K562 (cell line): ENCODE measurements around the gene TMEM92.

Experiments
- EP300 ChIP-seq: IDR thresholded peaks from 2 replicates; pipeline ENCODE4 v1.6.1; 2012; ENCODE audit warnings: low read length, improper control_type of control experiment
- JUND ChIP-seq, 2 experiments: IDR thresholded peaks; 2 replicates in 1 of 2; 3 replicates in 1 of 2; pipeline ENCODE4 v1.6.1; 2011; ENCODE audit warnings: borderline replicate concordance in 2 of 2, low read depth in 2 of 2, low read length in 2 of 2, improper control_type of control experiment in 1 of 2, missing biosample characterization in 1 of 2, missing genetic modification characterization in 1 of 2, missing genetic modification reagents in 1 of 2
- MTA2 ChIP-seq: fragments of 450-650 bp; IDR thresholded peaks from 2 replicates; pipeline ENCODE4 v1.6.1; 2016; ENCODE audit warnings: low read depth
- PCBP1 ChIP-seq: fragments of 200-400 bp; formaldehyde crosslinking; IDR thresholded peaks from 2 replicates; pipeline ENCODE4 v1.6.1; 2018; ENCODE audit warnings: mild to moderate bottlenecking, low read depth, low read length; ENCODE audit not compliant: poor library complexity, severe bottlenecking
- PHF20 ChIP-seq: fragments of 450-650 bp; IDR thresholded peaks from 2 replicates; pipeline ENCODE4 v1.6.1; 2018; ENCODE audit not compliant: partially characterized antibody
- RFX5 ChIP-seq: IDR thresholded peaks from 2 replicates; pipeline ENCODE4 v1.6.1; 2011; ENCODE audit warnings: low read depth, mild to moderate bottlenecking, improper control_type of control experiment, low read length
- SRF ChIP-seq, 2 experiments: fragments of 250-450, 450-650 bp in 1 of 2; sonication (Bioruptor Pico) in 1 of 2; sonication (generic) in 1 of 2; formaldehyde crosslinking; IDR thresholded peaks; 2 replicates each; pipeline versions ENCODE4 v1.5.0 to v1.5.1; 2020 to 2022; ENCODE audit warnings: mild to moderate bottlenecking in 1 of 2, missing genetic modification reagents in 1 of 2
- TF ChIP-seq, protein P1 (sequence below), 3 experiments: IDR thresholded peaks in 2 of 3; conservative IDR thresholded peaks in 1 of 3; 2 replicates each; pipeline ENCODE4 v1.5.1; 2011 to 2012; ENCODE audit warnings: low read length in 3 of 3, mild to moderate bottlenecking in 3 of 3, control low read depth in 2 of 3, improper control_type of control experiment in 1 of 3, inconsistent platforms in 1 of 3, low read depth in 1 of 3, mixed read lengths in 1 of 3, moderate library complexity in 1 of 3; ENCODE audit not compliant: insufficient read depth in 2 of 3
- TF ChIP-seq, protein P2 (sequence below): fragments of 450-650 bp; IDR thresholded peaks from 2 replicates; pipeline ENCODE4 v1.6.1; 2016; ENCODE audit warnings: low read depth, mild to moderate bottlenecking, moderate library complexity

DNA sequence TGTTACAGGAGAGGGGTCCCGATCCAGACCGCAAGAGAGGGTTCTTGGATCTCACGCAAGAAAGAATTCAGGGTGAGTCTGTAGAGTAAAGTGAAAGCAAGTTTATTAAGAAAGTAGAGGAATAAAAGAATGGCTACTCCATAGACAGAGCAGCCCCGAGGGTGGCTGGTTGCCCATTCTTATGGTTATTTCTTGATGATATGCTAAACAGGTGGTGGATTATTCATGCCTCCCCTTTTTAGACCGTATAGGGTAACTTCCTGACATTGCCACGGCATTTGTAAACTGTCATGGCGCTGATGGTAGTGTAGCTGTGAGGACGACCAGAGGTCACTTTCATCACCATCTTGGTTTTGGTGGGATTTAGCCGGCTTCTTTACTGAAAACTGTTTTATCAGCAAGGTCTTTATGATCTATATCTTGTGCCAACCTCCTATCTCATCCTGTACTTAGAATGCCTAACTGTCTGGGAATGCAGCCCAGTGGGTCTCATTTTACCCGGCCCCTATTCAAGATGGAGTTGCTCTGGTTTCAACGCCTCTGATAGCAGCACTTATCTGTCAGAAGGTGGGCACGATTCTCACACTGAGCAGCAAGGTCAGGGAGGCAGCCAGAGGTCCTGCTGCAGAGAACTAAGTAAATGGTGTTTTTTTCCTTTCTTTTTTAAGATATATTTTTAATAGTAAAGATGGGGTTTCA is 45.2 kb downstream of the TMEM92 start:
- no peak for TF ChIP-seq PHF20
- TF ChIP-seq SRF (CRISPR knock-in tag; IDR thresholded peaks at IDR 0.05) = no peak
- TF ChIP-seq PCBP1 = no peak
- no peak for TF ChIP-seq JUND (IDR thresholded peaks at IDR 0.05; ENCODE audit: borderline replicate concordance, low read depth, low read length)
- no peak for TF ChIP-seq JUND (tag; IDR thresholded peaks at IDR 0.05; ENCODE audit: borderline replicate concordance, low read depth, low read length)
- TF ChIP-seq, protein P1, sequence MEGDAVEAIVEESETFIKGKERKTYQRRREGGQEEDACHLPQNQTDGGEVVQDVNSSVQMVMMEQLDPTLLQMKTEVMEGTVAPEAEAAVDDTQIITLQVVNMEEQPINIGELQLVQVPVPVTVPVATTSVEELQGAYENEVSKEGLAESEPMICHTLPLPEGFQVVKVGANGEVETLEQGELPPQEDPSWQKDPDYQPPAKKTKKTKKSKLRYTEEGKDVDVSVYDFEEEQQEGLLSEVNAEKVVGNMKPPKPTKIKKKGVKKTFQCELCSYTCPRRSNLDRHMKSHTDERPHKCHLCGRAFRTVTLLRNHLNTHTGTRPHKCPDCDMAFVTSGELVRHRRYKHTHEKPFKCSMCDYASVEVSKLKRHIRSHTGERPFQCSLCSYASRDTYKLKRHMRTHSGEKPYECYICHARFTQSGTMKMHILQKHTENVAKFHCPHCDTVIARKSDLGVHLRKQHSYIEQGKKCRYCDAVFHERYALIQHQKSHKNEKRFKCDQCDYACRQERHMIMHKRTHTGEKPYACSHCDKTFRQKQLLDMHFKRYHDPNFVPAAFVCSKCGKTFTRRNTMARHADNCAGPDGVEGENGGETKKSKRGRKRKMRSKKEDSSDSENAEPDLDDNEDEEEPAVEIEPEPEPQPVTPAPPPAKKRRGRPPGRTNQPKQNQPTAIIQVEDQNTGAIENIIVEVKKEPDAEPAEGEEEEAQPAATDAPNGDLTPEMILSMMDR (IDR thresholded peaks at IDR 0.05 in 2 of 3, conservative IDR thresholded peaks at IDR 0.05 in 1 of 3; ENCODE audit: insufficient read depth in 2 of 3, low read depth in 1 of 3, low read length in 3 of 3) = no peak
- TF ChIP-seq MTA2 = no peak
- TF ChIP-seq, protein P2, sequence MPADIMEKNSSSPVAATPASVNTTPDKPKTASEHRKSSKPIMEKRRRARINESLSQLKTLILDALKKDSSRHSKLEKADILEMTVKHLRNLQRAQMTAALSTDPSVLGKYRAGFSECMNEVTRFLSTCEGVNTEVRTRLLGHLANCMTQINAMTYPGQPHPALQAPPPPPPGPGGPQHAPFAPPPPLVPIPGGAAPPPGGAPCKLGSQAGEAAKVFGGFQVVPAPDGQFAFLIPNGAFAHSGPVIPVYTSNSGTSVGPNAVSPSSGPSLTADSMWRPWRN = no peak
- TF ChIP-seq RFX5 = no peak
- no peak for TF ChIP-seq EP300
